MM.1S (cell line): Measurements from ENCODE around the gene ZHX3.

Source experiments
- CTCF ChIP-seq: fragments of 300-600 bp; sonication (generic); IDR thresholded peaks from 2 replicates; pipeline ENCODE4 v1.5.1; 2016; ENCODE audit warnings: antibody characterized with exemption, low read length, mixed read lengths
- EZH2 ChIP-seq: fragments of 300-600 bp; sonication (generic); optimal IDR thresholded peaks from 2 replicates; pipeline ENCODE3; 2017; ENCODE audit warnings: low read depth, mild to moderate bottlenecking, antibody characterized with exemption, low read length, mixed read lengths
- EZH2phosphoT487 ChIP-seq: fragments of 300-600 bp; sonication (generic); IDR thresholded peaks from 2 replicates; pipeline ENCODE4 v1.6.1; 2018; ENCODE audit warnings: antibody characterized with exemption, low read length

DNA sequence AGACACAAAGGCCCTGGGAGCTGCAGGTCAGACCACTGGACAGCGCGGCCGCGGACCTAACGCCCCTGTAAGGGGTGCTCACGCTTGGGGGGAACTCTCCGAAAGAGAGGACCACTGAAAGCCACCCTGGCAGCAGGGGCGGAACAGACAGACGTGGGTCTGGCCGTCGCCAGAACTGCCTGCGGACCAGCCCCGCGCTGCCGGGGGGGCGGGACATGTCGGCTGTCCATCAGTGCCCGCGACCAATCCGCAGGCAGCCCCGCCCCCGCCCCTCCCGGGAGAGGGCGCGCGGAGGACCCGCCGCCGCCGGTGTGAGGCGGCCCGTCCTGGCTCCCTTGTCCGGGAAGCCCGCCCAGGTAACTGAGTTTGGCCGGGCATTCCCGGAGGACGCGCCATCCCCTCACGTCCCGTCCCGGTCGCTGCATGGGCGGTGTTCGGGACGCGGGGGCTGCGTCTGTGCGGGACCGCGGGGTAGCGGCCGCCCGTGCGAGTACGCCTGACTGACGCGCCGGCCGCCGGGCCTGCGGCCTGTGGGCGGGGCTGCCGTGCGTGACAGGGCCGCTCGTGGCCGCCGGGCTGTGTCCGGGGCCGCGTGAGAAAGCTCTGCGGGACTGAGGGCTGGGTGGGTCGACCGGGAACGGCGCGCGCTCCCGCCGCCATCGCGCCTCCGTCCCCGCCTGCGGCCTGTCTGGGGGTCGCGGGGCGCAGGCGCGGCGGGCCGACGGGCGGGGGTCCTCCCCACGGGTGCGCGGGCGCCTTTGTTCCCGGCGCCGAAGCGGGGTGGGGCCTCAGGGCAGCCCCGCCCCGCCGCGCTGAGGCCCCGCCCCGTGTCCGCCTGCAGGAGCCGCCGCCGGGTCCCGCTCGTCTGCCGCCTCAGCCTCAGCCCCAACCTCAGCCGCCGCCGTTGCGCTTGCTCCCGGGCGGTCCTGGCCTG lies 180.6 kb downstream of the ZHX3 start, which contains the start of gene PLCG1:
- no peak for TF ChIP-seq CTCF
- TF ChIP-seq EZH2 = no peak
- no peak for TF ChIP-seq EZH2phosphoT487
